HEK293 (cell line): ENCODE results near the gene USP7.

Experiments
- CTCF ChIA-PET: fragments of 350-600 bp; formaldehyde crosslinking; extraction: SDS; loops from one replicate; lab custom pipeline; 2021; ENCODE audit warnings: antibody characterized with exemption; lab: Yijun Ruan, JAX
- POLR2A ChIA-PET: fragments of 300-600 bp; formaldehyde crosslinking; extraction: SDS; loops from one replicate; lab custom pipeline; 2020; ENCODE audit warnings: antibody characterized with exemption, inconsistent platforms; lab: Yijun Ruan, JAX
- H3K27ac ChIP-seq: fragments of 200-500 bp; sonication (Bioruptor generic); 2 replicates; pipeline ENCODE4 v1.5.1; 2014; ENCODE audit warnings: low read depth, low read length, control low read depth, inconsistent platforms; ENCODE audit errors: extremely low read depth
- H3K36me3 ChIP-seq, 2 experiments: fragments of 200-500 bp in 1 of 2; sonication (Bioruptor generic) in 1 of 2; 1 replicate in 1 of 2; 2 replicates in 1 of 2; pipeline ENCODE4 v1.5.1; 2014 to 2017; ENCODE audit warnings: inconsistent platforms in 2 of 2, low read length in 2 of 2; ENCODE audit not compliant: control insufficient read depth in 2 of 2, insufficient read depth in 1 of 2
- H3K4me1 ChIP-seq: fragments of 200-500 bp; sonication (Bioruptor generic); 2 replicates; pipeline ENCODE4 v1.5.1; 2014; ENCODE audit warnings: mild to moderate bottlenecking, low read length, inconsistent platforms; ENCODE audit not compliant: control insufficient read depth, insufficient read depth
- H3K4me3 ChIP-seq: 2 replicates; pipeline ENCODE4 v1.5.1; 2011; ENCODE audit warnings: low read depth, mild to moderate bottlenecking, control low read depth, low read length, moderate library complexity
- H3K9me3 ChIP-seq: fragments of 200-500 bp; sonication (Bioruptor generic); 2 replicates; pipeline ENCODE4 v1.5.1; 2014; ENCODE audit warnings: low read depth, low read length, inconsistent platforms; ENCODE audit not compliant: control insufficient read depth, insufficient read depth
- EGR2 ChIP-seq: fragments of 450-650 bp; formaldehyde crosslinking; IDR thresholded peaks from 2 replicates; pipeline ENCODE4 v1.5.1; 2016; ENCODE audit warnings: low read depth, missing biosample characterization, missing genetic modification characterization
- GLIS2 ChIP-seq: fragments of 450-650 bp; formaldehyde crosslinking; IDR thresholded peaks from 2 replicates; pipeline ENCODE4 v1.5.1; 2016; ENCODE audit warnings: missing biosample characterization, missing genetic modification characterization
- MEIS1 ChIP-seq: sonication (generic); formaldehyde crosslinking; IDR thresholded peaks from 2 replicates; pipeline ENCODE4 v1.8.1; 2022; ENCODE audit warnings: missing genetic modification reagents, mild to moderate bottlenecking, borderline replicate concordance
- PATZ1 ChIP-seq: fragments of 450-650 bp; formaldehyde crosslinking; IDR thresholded peaks from 2 replicates; pipeline ENCODE4 v1.5.1; 2016; ENCODE audit warnings: missing biosample characterization, missing genetic modification characterization
- SP2 ChIP-seq: fragments of 450-650 bp; formaldehyde crosslinking; IDR thresholded peaks from 2 replicates; pipeline ENCODE4 v1.5.1; 2016; ENCODE audit warnings: missing biosample characterization, missing genetic modification characterization
- YY2 ChIP-seq: fragments of 450-650 bp; formaldehyde crosslinking; IDR thresholded peaks from 2 replicates; pipeline ENCODE4 v1.5.1; 2016; ENCODE audit warnings: missing biosample characterization, missing genetic modification characterization
- ZBTB17 ChIP-seq: fragments of 450-650 bp; formaldehyde crosslinking; IDR thresholded peaks from 2 replicates; pipeline ENCODE4 v1.5.1; 2016; ENCODE audit warnings: missing biosample characterization, missing genetic modification characterization
- ZBTB20 ChIP-seq: fragments of 450-650 bp; formaldehyde crosslinking; IDR thresholded peaks from 2 replicates; pipeline ENCODE4 v1.5.1; 2016; ENCODE audit warnings: missing biosample characterization, missing genetic modification characterization
- ZBTB8A ChIP-seq: fragments of 450-650 bp; formaldehyde crosslinking; IDR thresholded peaks from 2 replicates; pipeline ENCODE4 v1.5.1; 2016; ENCODE audit warnings: missing biosample characterization, missing genetic modification characterization
- ZEB2 ChIP-seq: fragments of 450-650 bp; formaldehyde crosslinking; IDR thresholded peaks from 2 replicates; pipeline ENCODE4 v1.5.1; 2016; ENCODE audit warnings: missing biosample characterization, missing genetic modification characterization
- ZNF121 ChIP-seq: fragments of 450-650 bp; formaldehyde crosslinking; IDR thresholded peaks from 2 replicates; pipeline ENCODE4 v1.5.1; 2016; ENCODE audit warnings: missing biosample characterization, missing genetic modification characterization
- ZNF155 ChIP-seq: fragments of 450-650 bp; formaldehyde crosslinking; IDR thresholded peaks from 2 replicates; pipeline ENCODE4 v1.5.1; 2016; ENCODE audit warnings: missing biosample characterization, missing genetic modification characterization
- ZNF19 ChIP-seq: fragments of 450-650 bp; formaldehyde crosslinking; IDR thresholded peaks from 2 replicates; pipeline ENCODE4; 2016; ENCODE audit warnings: missing biosample characterization, missing genetic modification characterization, low read depth
- ZNF248 ChIP-seq: fragments of 450-650 bp; formaldehyde crosslinking; IDR thresholded peaks from 2 replicates; pipeline ENCODE4 v1.5.1; 2017; ENCODE audit warnings: missing biosample characterization, missing genetic modification characterization
- ZNF274 ChIP-seq, 2 experiments: fragments of 200-500 bp in 1 of 2; fragments of 450-650 bp in 1 of 2; sonication (Bioruptor generic) in 1 of 2; formaldehyde crosslinking in 1 of 2; IDR thresholded peaks; 2 replicates each; pipeline versions ENCODE4 v1.5.1 to v1.6.1; 2014 to 2016; ENCODE audit warnings: borderline replicate concordance in 1 of 2, inconsistent platforms in 1 of 2, low read length in 1 of 2, missing biosample characterization in 1 of 2, missing genetic modification characterization in 1 of 2
- ZNF335 ChIP-seq: fragments of 450-650 bp; formaldehyde crosslinking; conservative IDR thresholded peaks from 2 replicates; pipeline ENCODE4 v1.5.1; 2016; ENCODE audit warnings: missing biosample characterization, missing genetic modification characterization
- ZNF366 ChIP-seq: fragments of 450-650 bp; formaldehyde crosslinking; conservative IDR thresholded peaks from 2 replicates; pipeline ENCODE4 v1.5.1; 2016; ENCODE audit warnings: missing biosample characterization, missing genetic modification characterization
- ZNF391 ChIP-seq: fragments of 450-650 bp; formaldehyde crosslinking; IDR thresholded peaks from 2 replicates; pipeline ENCODE4 v1.5.1; 2016; ENCODE audit warnings: low read depth, missing biosample characterization, missing genetic modification characterization, borderline replicate concordance
- ZNF416 ChIP-seq: fragments of 450-650 bp; formaldehyde crosslinking; IDR thresholded peaks from 2 replicates; pipeline ENCODE4 v1.5.1; 2016; ENCODE audit warnings: missing biosample characterization, missing genetic modification characterization
- ZNF544 ChIP-seq: fragments of 450-650 bp; formaldehyde crosslinking; IDR thresholded peaks from 2 replicates; pipeline ENCODE4 v1.5.0; 2017; ENCODE audit warnings: missing biosample characterization, missing genetic modification characterization
- ZNF555 ChIP-seq: fragments of 450-650 bp; formaldehyde crosslinking; conservative IDR thresholded peaks from 2 replicates; pipeline ENCODE4 v1.5.1; 2017; ENCODE audit warnings: missing biosample characterization, mild to moderate bottlenecking, missing genetic modification characterization, inconsistent platforms
- ZNF596 ChIP-seq: fragments of 450-650 bp; IDR thresholded peaks from 2 replicates; pipeline ENCODE4 v1.5.0; 2018; ENCODE audit warnings: missing biosample characterization, mild to moderate bottlenecking, missing genetic modification characterization, moderate library complexity
- ZNF660 ChIP-seq: fragments of 450-650 bp; IDR thresholded peaks from 2 replicates; pipeline ENCODE4 v1.5.1; 2018; ENCODE audit warnings: missing biosample characterization, mild to moderate bottlenecking, missing genetic modification characterization
- ZNF791 ChIP-seq: fragments of 450-650 bp; formaldehyde crosslinking; IDR thresholded peaks from 2 replicates; pipeline ENCODE4 v1.5.1; 2016; ENCODE audit warnings: missing biosample characterization, missing genetic modification characterization
- ZNF837 ChIP-seq: fragments of 450-650 bp; formaldehyde crosslinking; IDR thresholded peaks from 2 replicates; pipeline ENCODE4 v1.5.1; 2016; ENCODE audit warnings: missing biosample characterization, missing genetic modification characterization
- ZSCAN30 ChIP-seq: fragments of 450-650 bp; IDR thresholded peaks from 2 replicates; pipeline ENCODE4 v1.5.1; 2018; ENCODE audit warnings: missing biosample characterization, mild to moderate bottlenecking, missing genetic modification characterization, moderate library complexity
- TF ChIP-seq, protein P1 (sequence below): fragments of 450-650 bp; formaldehyde crosslinking; conservative IDR thresholded peaks from 2 replicates; pipeline ENCODE4 v1.5.1; 2016; ENCODE audit warnings: low read depth, missing biosample characterization, missing genetic modification characterization
- TF ChIP-seq, protein P2 (sequence below): fragments of 450-650 bp; formaldehyde crosslinking; IDR thresholded peaks from 2 replicates; pipeline ENCODE4 v1.5.1; 2016; ENCODE audit warnings: missing biosample characterization, missing genetic modification characterization
- TF ChIP-seq, protein P3 (sequence below): fragments of 450-650 bp; formaldehyde crosslinking; optimal IDR thresholded peaks from 2 replicates; pipeline ENCODE3; 2016; ENCODE audit warnings: missing biosample characterization, mild to moderate bottlenecking, missing genetic modification characterization

The USP7 gene

GRCh38 chr16:8963821-8964441 is at the start of gene USP7:
TSS of gene USP7 (minus strand) at chr16:8963906. CDS start at chr16:8963285, 621 bp downstream.
- H3K4me1 ChIP-seq, result peaks cover 15% of the 10 kb centered on the region
- H3K9me3 ChIP-seq, result no peaks in the 10 kb centered on the region
- CTCF ChIA-PET, result interaction anchor here (0.6 kb wide), 1 partner anchor 50 kb away, joined by 5 read pairs; no protein-coding TSS in a partner anchor
- H3K4me3 ChIP-seq, result peak within 1 kb of the TSS; percentile 86
- H3K36me3 ChIP-seq, result no peaks in the 10 kb centered on the region
- peak within 1 kb of the TSS; percentile 60; the same call in 1 of the 2 replicates for H3K27ac ChIP-seq
- POLR2A ChIA-PET, result interaction anchor here (0.6 to 0.7 kb wide), 2 partner anchors 95 to 127 kb away, joined by 3 to 4 read pairs; partner anchors contain the start of genes CARHSP1 and HAPSTR1
- TF ChIP-seq MEIS1 (no peak), ZNF366 (tag by site-specific recombination) (no peak), ZNF335 (peak; percentile 88), ZBTB20 (tag by site-specific recombination) (peak; percentile 89), ZNF274 (IDR thresholded peaks at IDR 0.05; ENCODE audit: low read length) (no peak), ZNF274 (tag by site-specific recombination; IDR thresholded peaks at IDR 0.05; ENCODE audit: borderline replicate concordance) (no peak), ZNF544 (no peak), ZNF596 (tag by site-specific recombination) (peak; percentile 99), ZEB2 (tag by site-specific recombination) (0 out of 2 replicates have a peak, but pooled peaks have one; percentile 27), ZNF555 (tag by site-specific recombination) (no peak), SP2 (tag by site-specific recombination) (peak; percentile 28; the same call in 1 of the 2 replicates), EGR2 (tag by site-specific recombination) (no peak), ZNF660 (tag by site-specific recombination) (0 out of 2 replicates have a peak, but pooled peaks have one; percentile 13), ZNF121 (no peak), PATZ1 (tag by site-specific recombination) (peak; percentile 43; the same call in 1 of the 2 replicates), YY2 (no peak), ZNF19 (tag by site-specific recombination) (no peak), GLIS2 (tag by site-specific recombination) (no peak), ZNF155 (tag by site-specific recombination) (no peak), ZBTB8A (tag by site-specific recombination) (peak; percentile 73), ZNF416 (tag by site-specific recombination) (no peak), ZSCAN30 (tag by site-specific recombination) (0 out of 2 replicates have a peak, but pooled peaks have one; percentile 13), ZBTB17 (tag by site-specific recombination) (peak; percentile 17; the same call in 1 of the 2 replicates), ZNF791 (tag by site-specific recombination) (no peak), ZNF391 (no peak), ZNF837 (tag by site-specific recombination) (no peak), ZNF248 (tag by site-specific recombination) (no peak)
- TF ChIP-seq, protein P1, sequence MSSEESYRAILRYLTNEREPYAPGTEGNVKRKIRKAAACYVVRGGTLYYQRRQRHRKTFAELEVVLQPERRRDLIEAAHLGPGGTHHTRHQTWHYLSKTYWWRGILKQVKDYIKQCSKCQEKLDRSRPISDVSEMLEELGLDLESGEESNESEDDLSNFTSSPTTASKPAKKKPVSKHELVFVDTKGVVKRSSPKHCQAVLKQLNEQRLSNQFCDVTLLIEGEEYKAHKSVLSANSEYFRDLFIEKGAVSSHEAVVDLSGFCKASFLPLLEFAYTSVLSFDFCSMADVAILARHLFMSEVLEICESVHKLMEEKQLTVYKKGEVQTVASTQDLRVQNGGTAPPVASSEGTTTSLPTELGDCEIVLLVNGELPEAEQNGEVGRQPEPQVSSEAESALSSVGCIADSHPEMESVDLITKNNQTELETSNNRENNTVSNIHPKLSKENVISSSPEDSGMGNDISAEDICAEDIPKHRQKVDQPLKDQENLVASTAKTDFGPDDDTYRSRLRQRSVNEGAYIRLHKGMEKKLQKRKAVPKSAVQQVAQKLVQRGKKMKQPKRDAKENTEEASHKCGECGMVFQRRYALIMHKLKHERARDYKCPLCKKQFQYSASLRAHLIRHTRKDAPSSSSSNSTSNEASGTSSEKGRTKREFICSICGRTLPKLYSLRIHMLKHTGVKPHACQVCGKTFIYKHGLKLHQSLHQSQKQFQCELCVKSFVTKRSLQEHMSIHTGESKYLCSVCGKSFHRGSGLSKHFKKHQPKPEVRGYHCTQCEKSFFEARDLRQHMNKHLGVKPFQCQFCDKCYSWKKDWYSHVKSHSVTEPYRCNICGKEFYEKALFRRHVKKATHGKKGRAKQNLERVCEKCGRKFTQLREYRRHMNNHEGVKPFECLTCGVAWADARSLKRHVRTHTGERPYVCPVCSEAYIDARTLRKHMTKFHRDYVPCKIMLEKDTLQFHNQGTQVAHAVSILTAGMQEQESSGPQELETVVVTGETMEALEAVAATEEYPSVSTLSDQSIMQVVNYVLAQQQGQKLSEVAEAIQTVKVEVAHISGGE (tag by site-specific recombination), result peak; percentile 61; the same call in 1 of the 2 replicates
- TF ChIP-seq, protein P2, sequence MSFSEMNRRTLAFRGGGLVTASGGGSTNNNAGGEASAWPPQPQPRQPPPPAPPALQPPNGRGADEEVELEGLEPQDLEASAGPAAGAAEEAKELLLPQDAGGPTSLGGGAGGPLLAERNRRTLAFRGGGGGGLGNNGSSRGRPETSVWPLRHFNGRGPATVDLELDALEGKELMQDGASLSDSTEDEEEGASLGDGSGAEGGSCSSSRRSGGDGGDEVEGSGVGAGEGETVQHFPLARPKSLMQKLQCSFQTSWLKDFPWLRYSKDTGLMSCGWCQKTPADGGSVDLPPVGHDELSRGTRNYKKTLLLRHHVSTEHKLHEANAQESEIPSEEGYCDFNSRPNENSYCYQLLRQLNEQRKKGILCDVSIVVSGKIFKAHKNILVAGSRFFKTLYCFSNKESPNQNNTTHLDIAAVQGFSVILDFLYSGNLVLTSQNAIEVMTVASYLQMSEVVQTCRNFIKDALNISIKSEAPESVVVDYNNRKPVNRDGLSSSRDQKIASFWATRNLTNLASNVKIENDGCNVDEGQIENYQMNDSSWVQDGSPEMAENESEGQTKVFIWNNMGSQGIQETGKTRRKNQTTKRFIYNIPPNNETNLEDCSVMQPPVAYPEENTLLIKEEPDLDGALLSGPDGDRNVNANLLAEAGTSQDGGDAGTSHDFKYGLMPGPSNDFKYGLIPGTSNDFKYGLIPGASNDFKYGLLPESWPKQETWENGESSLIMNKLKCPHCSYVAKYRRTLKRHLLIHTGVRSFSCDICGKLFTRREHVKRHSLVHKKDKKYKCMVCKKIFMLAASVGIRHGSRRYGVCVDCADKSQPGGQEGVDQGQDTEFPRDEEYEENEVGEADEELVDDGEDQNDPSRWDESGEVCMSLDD (tag by site-specific recombination), result no peak
- TF ChIP-seq, protein P3, sequence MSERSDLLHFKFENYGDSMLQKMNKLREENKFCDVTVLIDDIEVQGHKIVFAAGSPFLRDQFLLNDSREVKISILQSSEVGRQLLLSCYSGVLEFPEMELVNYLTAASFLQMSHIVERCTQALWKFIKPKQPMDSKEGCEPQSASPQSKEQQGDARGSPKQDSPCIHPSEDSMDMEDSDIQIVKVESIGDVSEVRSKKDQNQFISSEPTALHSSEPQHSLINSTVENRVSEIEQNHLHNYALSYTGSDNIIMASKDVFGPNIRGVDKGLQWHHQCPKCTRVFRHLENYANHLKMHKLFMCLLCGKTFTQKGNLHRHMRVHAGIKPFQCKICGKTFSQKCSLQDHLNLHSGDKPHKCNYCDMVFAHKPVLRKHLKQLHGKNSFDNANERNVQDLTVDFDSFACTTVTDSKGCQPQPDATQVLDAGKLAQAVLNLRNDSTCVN (tag by site-specific recombination), result peak; percentile 58
